Measurements from ENCODE around the gene MED8.

The MED8 gene

DNA sequence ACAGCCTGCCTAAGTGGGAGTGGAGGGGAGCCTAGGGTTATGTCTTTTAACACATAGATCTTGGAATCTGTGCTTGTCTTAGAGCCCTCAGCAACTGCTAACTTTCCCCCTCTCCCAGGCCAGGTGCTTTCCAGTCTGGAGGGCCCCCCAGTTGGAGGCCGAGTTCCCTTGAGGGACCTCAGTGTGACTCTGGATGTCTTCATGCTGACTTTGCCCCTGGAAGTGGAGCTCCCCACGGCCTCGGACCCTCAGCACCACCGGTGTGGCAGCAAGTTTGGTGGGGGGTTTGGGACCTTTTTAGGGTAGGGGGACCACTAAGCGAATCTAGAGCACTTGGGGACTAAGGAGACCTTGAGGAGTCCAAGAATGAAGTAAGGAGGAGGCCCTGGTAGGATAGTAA, 41.2 kb upstream of the MED8 start:
- TF ChIP-seq, protein P1, sequence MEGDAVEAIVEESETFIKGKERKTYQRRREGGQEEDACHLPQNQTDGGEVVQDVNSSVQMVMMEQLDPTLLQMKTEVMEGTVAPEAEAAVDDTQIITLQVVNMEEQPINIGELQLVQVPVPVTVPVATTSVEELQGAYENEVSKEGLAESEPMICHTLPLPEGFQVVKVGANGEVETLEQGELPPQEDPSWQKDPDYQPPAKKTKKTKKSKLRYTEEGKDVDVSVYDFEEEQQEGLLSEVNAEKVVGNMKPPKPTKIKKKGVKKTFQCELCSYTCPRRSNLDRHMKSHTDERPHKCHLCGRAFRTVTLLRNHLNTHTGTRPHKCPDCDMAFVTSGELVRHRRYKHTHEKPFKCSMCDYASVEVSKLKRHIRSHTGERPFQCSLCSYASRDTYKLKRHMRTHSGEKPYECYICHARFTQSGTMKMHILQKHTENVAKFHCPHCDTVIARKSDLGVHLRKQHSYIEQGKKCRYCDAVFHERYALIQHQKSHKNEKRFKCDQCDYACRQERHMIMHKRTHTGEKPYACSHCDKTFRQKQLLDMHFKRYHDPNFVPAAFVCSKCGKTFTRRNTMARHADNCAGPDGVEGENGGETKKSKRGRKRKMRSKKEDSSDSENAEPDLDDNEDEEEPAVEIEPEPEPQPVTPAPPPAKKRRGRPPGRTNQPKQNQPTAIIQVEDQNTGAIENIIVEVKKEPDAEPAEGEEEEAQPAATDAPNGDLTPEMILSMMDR (conservative IDR thresholded peaks at IDR 0.05; ENCODE audit: control insufficient read depth, insufficient read depth, low read depth, low read length), result no peak
- H3K4me3 ChIP-seq (ENCODE audit: control insufficient read depth, low read depth, low read length), result no peak overlapping the region
- DNase-seq (ENCODE audit: low read depth), result no peak

DNA sequence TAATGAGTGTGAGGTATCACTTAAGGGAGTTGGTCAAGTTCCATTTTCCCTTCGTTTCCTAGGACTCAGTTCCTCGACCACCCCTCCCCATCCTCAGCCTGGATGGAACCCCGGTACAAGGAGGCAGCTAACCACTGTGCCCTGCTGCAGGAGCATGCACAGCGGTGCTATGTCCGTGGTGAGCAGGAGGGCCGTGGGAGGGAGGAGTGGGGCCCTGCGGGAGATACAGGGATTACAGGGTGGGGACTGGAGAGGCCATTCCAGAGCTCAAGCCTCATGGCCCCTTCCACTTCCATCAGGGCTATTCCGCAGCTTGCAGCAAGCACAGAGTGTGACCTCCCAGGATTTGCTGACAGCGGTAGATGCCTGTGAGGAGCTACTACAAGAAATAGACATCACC, 38.3 kb upstream of the MED8 start:
- DNase-seq (ENCODE audit: low read depth), result no peak
- no peak overlapping the region for H3K4me3 ChIP-seq (ENCODE audit: control insufficient read depth, low read depth, low read length)
- TF ChIP-seq, protein P1 (conservative IDR thresholded peaks at IDR 0.05; ENCODE audit: control insufficient read depth, insufficient read depth, low read depth, low read length), result no peak

GRCh38 chr1:43427524-43427923, 37.9 kb upstream of the MED8 start:
- TF ChIP-seq, protein P1 (conservative IDR thresholded peaks at IDR 0.05; ENCODE audit: control insufficient read depth, insufficient read depth, low read depth, low read length), result no peak
- DNase-seq (ENCODE audit: low read depth), result no peak
- no peak overlapping the region for H3K4me3 ChIP-seq (ENCODE audit: control insufficient read depth, low read depth, low read length)

DNA sequence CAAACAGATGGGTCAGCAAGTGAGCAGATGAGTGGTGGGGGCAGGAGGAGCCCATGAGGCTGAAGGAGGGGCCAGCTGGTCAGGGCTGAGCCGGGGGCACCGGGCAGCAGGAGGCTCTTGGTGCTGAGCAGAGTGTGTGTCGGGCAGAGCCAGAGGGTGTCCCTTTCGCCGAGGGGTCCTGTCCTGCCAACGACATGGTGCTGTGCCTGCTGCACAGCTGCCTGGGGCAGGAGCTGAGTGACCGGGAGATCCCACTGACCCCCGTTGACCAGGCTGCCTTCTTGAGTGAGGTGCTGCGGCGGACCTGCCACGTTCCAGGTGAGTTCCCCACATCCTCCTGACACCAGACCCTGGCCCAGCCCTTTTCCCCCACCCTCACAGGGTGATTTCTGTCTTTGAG, 36.6 kb upstream of the MED8 start:
- TF ChIP-seq, protein P1 (conservative IDR thresholded peaks at IDR 0.05; ENCODE audit: control insufficient read depth, insufficient read depth, low read depth, low read length), result no peak
- no peak overlapping the region for H3K4me3 ChIP-seq (ENCODE audit: control insufficient read depth, low read depth, low read length)
- no peak for DNase-seq (ENCODE audit: low read depth)

DNA sequence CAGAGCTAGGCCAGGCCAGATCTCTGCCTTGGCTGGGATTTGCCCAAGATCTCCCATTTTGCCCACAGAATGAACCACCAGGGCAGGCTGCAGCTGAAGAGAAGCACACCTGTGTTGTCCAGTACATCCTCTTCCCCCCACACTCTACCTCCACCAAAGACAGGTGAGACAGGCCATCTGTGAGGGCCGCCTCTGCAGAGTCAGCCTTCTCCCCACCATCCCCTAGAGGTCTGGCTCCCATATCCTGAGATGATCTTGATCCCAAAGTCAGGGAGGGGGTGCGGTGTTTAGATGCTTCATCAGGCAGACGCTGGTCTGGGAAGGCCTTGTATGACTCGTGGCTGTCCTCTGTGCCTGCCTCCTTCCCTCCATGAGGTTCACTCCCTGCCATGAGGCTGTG, 35.4 kb upstream of the MED8 start:
- peak; percentile 25 for DNase-seq (ENCODE audit: low read depth)
- H3K4me3 ChIP-seq (ENCODE audit: control insufficient read depth, low read depth, low read length), result no peak overlapping the region
- TF ChIP-seq, protein P1 (conservative IDR thresholded peaks at IDR 0.05; ENCODE audit: control insufficient read depth, insufficient read depth, low read depth, low read length), result no peak

GRCh38 chr1:43423672-43424550, 34.3 kb upstream of the MED8 start:
- TF ChIP-seq, protein P1 (conservative IDR thresholded peaks at IDR 0.05; ENCODE audit: control insufficient read depth, insufficient read depth, low read depth, low read length), result no peak
- DNase-seq (ENCODE audit: low read depth), result no peak
- H3K4me3 ChIP-seq (ENCODE audit: control insufficient read depth, low read depth, low read length), result no peak overlapping the region

All from fibroblast of mammary gland (primary cell).